Fibroblast of pulmonary artery (primary cell): Measurements from ENCODE around the gene SCAF11.

Experiments
- DNase-seq: peaks from one replicate; pipeline ENCODE4 v3.0.0-alpha.2; 2010; ENCODE audit warnings: low read depth
- H3K4me3 ChIP-seq: replicated peaks from 2 replicates; pipeline ENCODE4 v1.5.1; 2011; ENCODE audit warnings: low read depth, mild to moderate bottlenecking, control low read depth, low read length, moderate library complexity
- TF ChIP-seq, protein P1 (sequence below): IDR thresholded peaks from 2 replicates; pipeline ENCODE4 v1.5.1; 2011; ENCODE audit warnings: mild to moderate bottlenecking, control low read depth, low read length, inconsistent platforms; ENCODE audit errors: missing control alignments

Gene SCAF11

DNA sequence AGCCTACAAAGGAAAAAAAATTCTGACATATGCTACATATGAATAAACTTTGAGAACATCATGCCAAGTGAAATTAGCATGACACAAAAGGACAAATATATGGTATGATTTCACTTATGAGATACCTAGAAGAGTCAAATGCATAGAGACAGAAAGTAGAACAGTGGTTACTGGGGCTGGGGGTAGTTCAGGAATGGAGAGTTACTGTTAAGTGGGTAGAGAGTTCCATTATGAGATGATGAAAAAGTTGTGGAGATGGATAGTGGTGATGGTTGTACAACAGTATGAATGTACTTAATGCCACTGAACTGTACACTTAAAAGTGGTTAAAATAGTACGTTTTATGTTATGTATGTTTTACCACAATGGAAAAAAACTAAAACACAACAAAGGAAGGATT, 92.3 kb downstream of the SCAF11 start:
- H3K4me3 ChIP-seq, result no peak overlapping the region
- TF ChIP-seq, protein P1, sequence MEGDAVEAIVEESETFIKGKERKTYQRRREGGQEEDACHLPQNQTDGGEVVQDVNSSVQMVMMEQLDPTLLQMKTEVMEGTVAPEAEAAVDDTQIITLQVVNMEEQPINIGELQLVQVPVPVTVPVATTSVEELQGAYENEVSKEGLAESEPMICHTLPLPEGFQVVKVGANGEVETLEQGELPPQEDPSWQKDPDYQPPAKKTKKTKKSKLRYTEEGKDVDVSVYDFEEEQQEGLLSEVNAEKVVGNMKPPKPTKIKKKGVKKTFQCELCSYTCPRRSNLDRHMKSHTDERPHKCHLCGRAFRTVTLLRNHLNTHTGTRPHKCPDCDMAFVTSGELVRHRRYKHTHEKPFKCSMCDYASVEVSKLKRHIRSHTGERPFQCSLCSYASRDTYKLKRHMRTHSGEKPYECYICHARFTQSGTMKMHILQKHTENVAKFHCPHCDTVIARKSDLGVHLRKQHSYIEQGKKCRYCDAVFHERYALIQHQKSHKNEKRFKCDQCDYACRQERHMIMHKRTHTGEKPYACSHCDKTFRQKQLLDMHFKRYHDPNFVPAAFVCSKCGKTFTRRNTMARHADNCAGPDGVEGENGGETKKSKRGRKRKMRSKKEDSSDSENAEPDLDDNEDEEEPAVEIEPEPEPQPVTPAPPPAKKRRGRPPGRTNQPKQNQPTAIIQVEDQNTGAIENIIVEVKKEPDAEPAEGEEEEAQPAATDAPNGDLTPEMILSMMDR, result no peak
- no peak for DNase-seq

GRCh38 chr12:45895961-45896360, 94.4 kb downstream of the SCAF11 start:
- no peak for DNase-seq
- no peak overlapping the region for H3K4me3 ChIP-seq
- TF ChIP-seq, protein P1, result no peak

GRCh38 chr12:45893240-45893639, 97.1 kb downstream of the SCAF11 start:
- TF ChIP-seq, protein P1, result peak; percentile 26
- DNase-seq, result peak; percentile 18

DNA sequence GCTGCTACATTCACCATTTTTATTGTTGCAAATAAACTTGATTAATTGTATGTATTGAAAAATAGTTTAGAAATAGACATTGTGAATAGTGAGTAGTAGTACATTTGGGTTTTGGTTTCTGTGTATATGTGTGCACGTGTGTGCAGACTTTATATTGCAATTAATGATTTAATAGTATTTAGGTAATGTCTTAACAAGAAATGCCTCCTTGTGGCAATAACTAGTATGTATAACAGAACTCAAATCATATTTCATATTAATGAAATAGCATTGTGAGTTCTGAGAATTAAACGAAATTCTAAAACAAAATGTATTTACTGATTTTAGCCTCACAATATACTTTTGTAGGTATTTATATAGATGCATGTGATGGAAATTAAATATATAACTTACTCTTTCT, 100.1 kb downstream of the SCAF11 start:
- no peak overlapping the region for H3K4me3 ChIP-seq
- TF ChIP-seq, protein P1, result no peak
- no peak for DNase-seq

More at GRCh38 chr12:45893240-45893639, 97.1 kb downstream of the SCAF11 start:
- H3K4me3 ChIP-seq, result no peak overlapping the region

- DNase-seq, result no peak
Measured at GRCh38 chr12:45887544-45887943, 102.8 kb downstream of the SCAF11 start.

DNA sequence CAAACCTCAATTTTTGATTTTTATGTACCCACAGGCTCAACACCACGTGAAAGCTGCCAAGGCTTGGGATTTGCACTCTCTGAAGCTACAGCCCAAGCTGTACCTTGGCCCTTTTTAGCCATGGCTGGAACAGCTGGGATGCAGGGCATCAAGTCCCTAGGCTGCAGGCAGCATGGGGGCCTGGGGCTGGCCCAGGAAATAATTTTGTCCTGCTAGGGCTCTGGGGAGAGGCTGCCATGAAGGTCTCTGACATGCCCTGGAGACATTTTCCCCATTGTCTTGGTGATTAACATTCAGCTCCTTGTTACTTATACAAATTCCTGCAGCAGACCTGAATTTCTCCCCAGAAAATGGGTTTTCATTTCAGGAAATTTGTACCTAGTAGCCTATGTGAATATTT, 103.7 kb downstream of the SCAF11 start:
- no peak overlapping the region for H3K4me3 ChIP-seq
- DNase-seq, result no peak
- TF ChIP-seq, protein P1, result no peak

More at GRCh38 chr12:45887544-45887943, 102.8 kb downstream of the SCAF11 start:
- no peak overlapping the region for H3K4me3 ChIP-seq
- TF ChIP-seq, protein P1, result no peak

DNA sequence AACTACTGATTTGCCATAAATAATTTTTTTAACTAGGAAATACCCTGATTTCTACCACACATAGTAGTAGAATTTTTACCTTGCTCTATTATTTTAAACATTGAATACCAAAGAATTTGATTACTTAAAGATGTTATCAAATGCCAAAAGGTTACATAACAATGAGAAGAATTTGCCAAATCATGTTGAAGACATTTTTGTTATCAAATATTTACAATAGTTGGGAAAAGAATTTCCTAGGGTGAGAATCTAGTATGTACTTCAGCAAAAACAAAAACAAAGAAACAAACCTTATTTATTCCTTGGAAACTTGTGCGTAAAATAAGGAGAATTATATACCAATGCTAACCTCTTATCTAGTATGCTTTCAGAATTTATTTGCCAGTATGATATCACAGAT, 107.2 kb downstream of the SCAF11 start:
- peak; percentile 12 for DNase-seq
- TF ChIP-seq, protein P1, result no peak
- H3K4me3 ChIP-seq, result no peak overlapping the region
